MM.1S (cell line): ENCODE data around the gene TMEM254.

ENCODE experiments used
- DNase-seq: peaks from one replicate; pipeline ENCODE4 v3.0.0-alpha.2; 2015
- H2AFZ ChIP-seq: fragments of 300-600 bp; sonication (generic); 2 replicates; pipeline ENCODE4 v1.6.0; 2016; ENCODE audit warnings: antibody characterized with exemption, low read length
- H3F3A ChIP-seq: fragments of 300-600 bp; sonication (generic); 2 replicates; pipeline ENCODE4 v1.6.1; 2016; ENCODE audit warnings: mild to moderate bottlenecking, antibody characterized with exemption, low read length, moderate library complexity, mixed read lengths; ENCODE audit not compliant: insufficient read depth
- H3K27ac ChIP-seq: fragments of 300-600 bp; sonication (generic); 2 replicates; pipeline ENCODE4 v1.5.1; 2016; ENCODE audit warnings: mild to moderate bottlenecking, low read length
- H3K27me3 ChIP-seq: fragments of 300-600 bp; sonication (generic); replicated peaks from 2 replicates; pipeline ENCODE4 v1.6.0; 2016; ENCODE audit warnings: low read length; ENCODE audit not compliant: insufficient read depth
- H3K36me3 ChIP-seq: fragments of 300-600 bp; sonication (generic); replicated peaks from 2 replicates; pipeline ENCODE4 v1.6.1; 2016; ENCODE audit warnings: mild to moderate bottlenecking, low read length, mixed read lengths; ENCODE audit not compliant: insufficient read depth
- H3K4me1 ChIP-seq: fragments of 300-600 bp; sonication (generic); 2 replicates; pipeline ENCODE4 v1.6.1; 2016; ENCODE audit warnings: low read length, mixed read lengths
- H3K4me2 ChIP-seq: fragments of 300-600 bp; sonication (generic); 2 replicates; pipeline ENCODE4 v1.6.0; 2016; ENCODE audit warnings: low read depth, low read length
- H3K4me3 ChIP-seq: fragments of 300-600 bp; sonication (generic); 2 replicates; pipeline ENCODE4 v1.5.1; 2016; ENCODE audit warnings: low read length, mixed read lengths
- H3K79me2 ChIP-seq: fragments of 300-600 bp; sonication (generic); 2 replicates; pipeline ENCODE4 v1.6.1; 2016; ENCODE audit warnings: mixed run types, low read length, mixed read lengths
- H3K9ac ChIP-seq: fragments of 300-600 bp; sonication (generic); 2 replicates; pipeline ENCODE4 v1.6.1; 2016; ENCODE audit warnings: low read length, mixed read lengths
- H3K9me2 ChIP-seq: fragments of 300-600 bp; sonication (generic); replicated peaks from 2 replicates; pipeline ENCODE4 v1.6.1; 2016; ENCODE audit warnings: mild to moderate bottlenecking, low read length, mixed read lengths; ENCODE audit not compliant: insufficient read depth
- H3K9me3 ChIP-seq: fragments of 300-600 bp; sonication (generic); replicated peaks from 2 replicates; pipeline ENCODE4 v1.6.1; 2016; ENCODE audit warnings: mild to moderate bottlenecking, low read length, mixed read lengths; ENCODE audit not compliant: insufficient read depth
- H4K20me1 ChIP-seq: fragments of 300-600 bp; sonication (generic); 2 replicates; pipeline ENCODE4 v1.6.1; 2016; ENCODE audit warnings: mild to moderate bottlenecking, low read length, moderate library complexity, mixed read lengths; ENCODE audit not compliant: insufficient read depth
- CTCF ChIP-seq: fragments of 300-600 bp; sonication (generic); IDR thresholded peaks from 2 replicates; pipeline ENCODE4 v1.5.1; 2016; ENCODE audit warnings: antibody characterized with exemption, low read length, mixed read lengths
- EZH2 ChIP-seq: fragments of 300-600 bp; sonication (generic); optimal IDR thresholded peaks from 2 replicates; pipeline ENCODE3; 2017; ENCODE audit warnings: low read depth, mild to moderate bottlenecking, antibody characterized with exemption, low read length, mixed read lengths
- EZH2phosphoT487 ChIP-seq: fragments of 300-600 bp; sonication (generic); IDR thresholded peaks from 2 replicates; pipeline ENCODE4 v1.6.1; 2018; ENCODE audit warnings: antibody characterized with exemption, low read length

TMEM254 gene

GRCh38 chr10:80072584-80072983 is 5.9 kb upstream of the TMEM254 start:
- Histone ChIP-seq H4K20me1 (no peaks in the 10 kb centered on the region), H3K36me3 (no peaks in the 10 kb centered on the region)
- no peak for TF ChIP-seq CTCF
- TF ChIP-seq EZH2 = no peak
- TF ChIP-seq EZH2phosphoT487 = no peak

GRCh38 chr10:80075781-80076180 is 2.7 kb upstream of the TMEM254 start:
- H3K27me3 ChIP-seq = no peaks in the 10 kb centered on the region
- no peaks in the 10 kb centered on the region for H3K36me3 ChIP-seq
- no peak overlapping the region for H3K4me3 ChIP-seq
- peaks cover 13% of the 10 kb centered on the region for H3K79me2 ChIP-seq
- H3K4me1 ChIP-seq = peaks cover 7% of the 10 kb centered on the region; the same call in 1 of the 2 replicates
- H3K4me2 ChIP-seq = no peak overlapping the region
- H3K9me2 ChIP-seq = no peaks in the 10 kb centered on the region
- no peak for DNase-seq
- H4K20me1 ChIP-seq = no peaks in the 10 kb centered on the region
- H3K9ac ChIP-seq = no peak overlapping the region
- H2AFZ ChIP-seq = no peak overlapping the region
- H3K9me3 ChIP-seq = no peaks in the 10 kb centered on the region
- peaks cover 14% of the 10 kb centered on the region for H3F3A ChIP-seq
- H3K27ac ChIP-seq = no peak overlapping the region
- no peak for TF ChIP-seq EZH2
- no peak for TF ChIP-seq EZH2phosphoT487
- no peak for TF ChIP-seq CTCF

More at GRCh38 chr10:80072584-80072983, 5.9 kb upstream of the TMEM254 start:
- Histone ChIP-seq H3K4me1 (no peaks in the 10 kb centered on the region), H3K9me3 (no peaks in the 10 kb centered on the region), H3K9me2 (no peaks in the 10 kb centered on the region), H2AFZ (no peak overlapping the region), H3K4me3 (no peak overlapping the region), H3K79me2 (no peaks in the 10 kb centered on the region), H3K27me3 (no peaks in the 10 kb centered on the region), H3F3A (no peaks in the 10 kb centered on the region), H3K9ac (no peak overlapping the region), H3K4me2 (no peak overlapping the region), H3K27ac (no peak overlapping the region)
- no peak for DNase-seq

- H3K4me1 ChIP-seq = peaks cover 7% of the 10 kb centered on the region; the same call in 1 of the 2 replicates
- TF ChIP-seq CTCF (no peak), EZH2phosphoT487 (no peak), EZH2 (no peak)
- H3K4me3 ChIP-seq = peak overlapping the region; percentile 96
- H2AFZ ChIP-seq = peak overlapping the region; percentile 96
- H3K9me2 ChIP-seq = no peaks in the 10 kb centered on the region
- peak overlapping the region; percentile 91 for H3K27ac ChIP-seq
- H3K9ac ChIP-seq = peak overlapping the region; percentile 87
- no peaks in the 10 kb centered on the region for H3K27me3 ChIP-seq
- peak overlapping the region; percentile 82 for H3K4me2 ChIP-seq
- H3F3A ChIP-seq = peaks cover 14% of the 10 kb centered on the region
- DNase-seq = no peak
- peaks cover 13% of the 10 kb centered on the region for H3K79me2 ChIP-seq
- H3K9me3 ChIP-seq = no peaks in the 10 kb centered on the region
- H4K20me1 ChIP-seq = no peaks in the 10 kb centered on the region
- no peaks in the 10 kb centered on the region for H3K36me3 ChIP-seq
Measured at GRCh38 chr10:80077869-80078447, 507 bp upstream of the TMEM254 start.
